ENCODE data around the gene C11orf16. TPM values are rescaled to one million over a fixed set of nuclear protein-coding genes. Genes with fewer than 3 reads are reported as not detected.

Gene C11orf16
- total RNA-seq, 1 donor from 2014 or later: not detected

DNA sequence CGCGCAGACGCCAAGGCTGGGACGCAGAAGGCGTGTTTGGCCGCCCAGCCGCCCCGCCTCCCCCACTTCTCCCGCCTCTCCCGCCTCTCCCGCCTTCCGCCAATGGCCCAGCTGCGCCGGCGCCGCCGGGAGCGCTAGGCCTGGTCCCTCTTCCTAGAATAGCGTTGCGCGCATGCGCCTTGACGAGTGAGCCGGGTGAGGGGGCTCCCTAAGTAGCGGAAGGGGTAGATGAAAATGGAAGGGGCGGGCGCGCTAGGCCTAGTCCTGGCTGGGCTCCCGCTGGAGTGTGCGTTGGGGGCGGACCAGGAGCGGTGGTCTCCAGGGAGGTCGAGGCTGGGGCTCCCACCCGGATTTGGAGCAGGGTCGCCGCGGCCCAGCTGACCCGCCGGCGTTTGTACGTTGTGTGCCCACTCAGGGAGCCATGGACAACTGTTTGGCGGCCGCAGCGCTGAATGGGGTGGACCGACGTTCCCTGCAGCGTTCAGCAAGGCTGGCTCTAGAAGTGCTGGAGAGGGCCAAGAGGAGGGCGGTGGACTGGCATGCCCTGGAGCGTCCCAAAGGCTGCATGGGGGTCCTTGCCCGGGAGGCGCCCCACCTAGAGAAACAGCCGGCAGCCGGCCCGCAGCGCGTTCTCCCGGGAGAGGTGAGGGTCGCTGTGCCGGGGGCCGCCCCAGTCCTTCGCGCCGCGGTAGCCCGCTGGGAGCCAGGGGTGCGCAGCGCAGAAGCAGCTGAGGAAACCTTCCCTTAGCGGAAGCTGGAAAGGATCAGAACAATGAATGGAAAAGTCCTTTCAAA lies 21.5 kb downstream of the C11orf16 start, which contains the start of gene AKIP1:
Gene AKIP1, plus strand, starts transcription at position 161 of the 795 bp plus-strand sequence. Its CDS starts 261 bp downstream, at position 422.
- Histone ChIP-seq H3K4me1 (peaks cover 47% of the 10 kb centered on the region), H3K27me3 (ENCODE audit: low read depth) (no peaks in the 10 kb centered on the region), H3K9me3 (replicated peaks) (no peaks in the 10 kb centered on the region), H3K4me3 (peak within 1 kb of the TSS; percentile 91), H3K36me3 (peaks cover 6% of the 10 kb centered on the region), H3K27ac (replicated peaks) (peak within 1 kb of the TSS; percentile 97)
- TF ChIP-seq, protein P1, sequence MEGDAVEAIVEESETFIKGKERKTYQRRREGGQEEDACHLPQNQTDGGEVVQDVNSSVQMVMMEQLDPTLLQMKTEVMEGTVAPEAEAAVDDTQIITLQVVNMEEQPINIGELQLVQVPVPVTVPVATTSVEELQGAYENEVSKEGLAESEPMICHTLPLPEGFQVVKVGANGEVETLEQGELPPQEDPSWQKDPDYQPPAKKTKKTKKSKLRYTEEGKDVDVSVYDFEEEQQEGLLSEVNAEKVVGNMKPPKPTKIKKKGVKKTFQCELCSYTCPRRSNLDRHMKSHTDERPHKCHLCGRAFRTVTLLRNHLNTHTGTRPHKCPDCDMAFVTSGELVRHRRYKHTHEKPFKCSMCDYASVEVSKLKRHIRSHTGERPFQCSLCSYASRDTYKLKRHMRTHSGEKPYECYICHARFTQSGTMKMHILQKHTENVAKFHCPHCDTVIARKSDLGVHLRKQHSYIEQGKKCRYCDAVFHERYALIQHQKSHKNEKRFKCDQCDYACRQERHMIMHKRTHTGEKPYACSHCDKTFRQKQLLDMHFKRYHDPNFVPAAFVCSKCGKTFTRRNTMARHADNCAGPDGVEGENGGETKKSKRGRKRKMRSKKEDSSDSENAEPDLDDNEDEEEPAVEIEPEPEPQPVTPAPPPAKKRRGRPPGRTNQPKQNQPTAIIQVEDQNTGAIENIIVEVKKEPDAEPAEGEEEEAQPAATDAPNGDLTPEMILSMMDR (IDR thresholded peaks at IDR 0.05; ENCODE audit: borderline replicate concordance): no peak
- intact Hi-C loops (cut with micrococcal nuclease): no loop called here
- peak; percentile 96 for DNase-seq

DNA sequence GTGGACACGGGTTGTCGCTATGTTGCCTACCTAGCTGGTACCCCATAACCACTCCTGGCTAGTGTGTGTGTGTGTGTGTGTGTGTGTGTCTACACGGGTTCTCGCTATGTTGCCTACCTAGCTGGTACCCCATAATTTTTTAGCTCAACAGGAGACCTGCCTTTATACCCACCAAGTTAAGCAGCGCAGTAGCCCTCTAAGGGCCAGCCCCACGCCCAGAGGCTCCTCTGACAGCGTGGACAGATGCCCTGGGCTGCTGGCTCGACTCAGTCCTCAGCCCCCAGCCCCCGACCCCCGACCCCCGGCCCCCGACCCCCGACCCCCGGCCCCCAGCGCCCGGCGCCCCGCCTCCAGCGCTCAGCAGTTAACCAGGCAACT lies 22.1 kb downstream of the C11orf16 start:
- intact Hi-C loops (cut with micrococcal nuclease): no loop called here
- H3K27me3 ChIP-seq (ENCODE audit: low read depth): no peaks in the 10 kb centered on the region
- H3K27ac ChIP-seq (replicated peaks): peak overlapping the region; percentile 97
- TF ChIP-seq, protein P1 (IDR thresholded peaks at IDR 0.05; ENCODE audit: borderline replicate concordance): no peak
- H3K4me3 ChIP-seq: peak overlapping the region; percentile 91
- H3K4me1 ChIP-seq: peaks cover 47% of the 10 kb centered on the region
- no peak for DNase-seq
- H3K36me3 ChIP-seq: peaks cover 2% of the 10 kb centered on the region
- no peaks in the 10 kb centered on the region for H3K9me3 ChIP-seq (replicated peaks)

DNA sequence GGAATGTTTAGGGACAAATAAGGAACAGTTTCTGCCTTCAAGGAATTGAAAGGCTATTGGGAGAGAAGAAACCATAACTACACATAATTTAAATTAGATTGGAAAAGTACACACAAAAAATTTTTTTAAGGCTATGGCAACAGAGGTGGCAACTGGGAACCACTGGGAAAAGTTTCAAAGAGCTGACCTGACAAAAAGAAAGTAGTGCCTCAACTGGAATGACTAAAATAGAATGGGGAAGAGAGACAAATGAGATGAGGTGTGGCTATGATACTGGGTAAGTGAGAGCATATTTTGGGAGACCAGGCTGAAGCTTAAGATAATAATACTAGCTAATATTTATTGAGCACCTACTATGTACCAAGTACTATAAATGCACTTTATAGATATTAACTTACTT lies 24.6 kb downstream of the C11orf16 start:
- intact Hi-C loops (cut with micrococcal nuclease): no loop called here
- H3K4me3 ChIP-seq: no peak overlapping the region

DNA sequence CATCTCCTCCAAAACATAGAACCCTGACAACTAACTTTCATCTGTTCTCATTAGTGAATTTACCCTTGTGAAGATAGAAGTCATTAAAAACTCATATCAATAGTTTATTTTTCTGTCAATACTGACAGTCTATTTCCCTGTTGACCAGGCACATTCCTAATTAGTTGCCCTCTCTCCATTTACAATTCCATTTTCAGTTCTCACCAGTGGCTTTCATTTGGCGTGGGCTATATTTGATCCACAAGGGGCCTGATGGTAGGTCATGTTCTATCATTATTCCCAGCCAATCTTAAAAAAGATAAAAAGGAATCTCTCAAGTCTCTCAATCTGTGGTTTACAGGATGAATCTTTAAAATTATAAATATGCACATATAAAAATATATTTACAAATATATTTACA lies 25.6 kb downstream of the C11orf16 start:
- no peak for DNase-seq
- intact Hi-C loops (cut with micrococcal nuclease): no loop called here
- H3K27ac ChIP-seq (replicated peaks): no peak overlapping the region

More for the DNA sequence above, 24.6 kb downstream of the C11orf16 start:
- Histone ChIP-seq H3K36me3 (no peaks in the 10 kb centered on the region), H3K4me1 (peaks cover 28% of the 10 kb centered on the region), H3K9me3 (replicated peaks) (no peaks in the 10 kb centered on the region), H3K27me3 (ENCODE audit: low read depth) (no peaks in the 10 kb centered on the region), H3K27ac (replicated peaks) (no peak overlapping the region)
- TF ChIP-seq, protein P1 (IDR thresholded peaks at IDR 0.05; ENCODE audit: borderline replicate concordance): no peak
- DNase-seq: no peak

DNA sequence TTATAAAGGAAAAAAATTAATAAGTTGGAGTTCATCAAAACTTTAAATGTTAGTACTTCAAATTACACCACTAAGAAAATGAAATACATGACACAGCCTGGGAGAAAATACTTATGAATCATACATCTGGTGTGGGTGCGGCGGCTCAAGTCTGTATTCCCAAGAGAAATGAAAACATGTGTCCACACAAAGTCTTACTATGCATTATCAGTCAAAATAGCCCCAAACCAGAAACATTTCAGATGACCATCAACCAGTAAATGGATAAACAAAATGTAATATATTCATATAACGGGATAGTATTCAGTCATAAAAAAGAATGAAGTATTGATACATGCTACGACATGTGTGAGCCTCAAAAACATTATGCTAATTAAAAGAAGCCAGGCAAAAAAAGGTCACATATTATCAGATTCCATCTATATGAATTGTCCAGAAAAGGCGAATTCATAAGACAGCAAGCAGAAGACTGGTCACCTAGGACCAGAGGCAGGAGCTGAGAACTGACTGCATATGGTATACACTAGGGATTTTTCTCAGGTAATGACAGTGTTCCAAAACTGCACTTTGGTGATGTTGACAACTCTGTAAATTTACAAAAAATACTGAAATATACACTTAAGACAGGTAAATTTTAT lies 27.1 kb downstream of the C11orf16 start:
- H3K27ac ChIP-seq (replicated peaks): peak overlapping the region; percentile 33
- intact Hi-C loops (cut with micrococcal nuclease): no loop called here
- TF ChIP-seq, protein P1 (IDR thresholded peaks at IDR 0.05; ENCODE audit: borderline replicate concordance): no peak
- peaks cover 8% of the 10 kb centered on the region for H3K9me3 ChIP-seq (replicated peaks)
- no peak for DNase-seq
- no peaks in the 10 kb centered on the region for H3K27me3 ChIP-seq (ENCODE audit: low read depth)
- peaks cover 9% of the 10 kb centered on the region for H3K4me1 ChIP-seq
- no peaks in the 10 kb centered on the region for H3K36me3 ChIP-seq
- H3K4me3 ChIP-seq: no peak overlapping the region

More for the DNA sequence above, 25.6 kb downstream of the C11orf16 start:
- peaks cover 20% of the 10 kb centered on the region for H3K4me1 ChIP-seq
- H3K4me3 ChIP-seq: peak overlapping the region; percentile 1
- TF ChIP-seq, protein P1 (IDR thresholded peaks at IDR 0.05; ENCODE audit: borderline replicate concordance): no peak
- H3K36me3 ChIP-seq: no peaks in the 10 kb centered on the region
- H3K9me3 ChIP-seq (replicated peaks): peaks cover 5% of the 10 kb centered on the region
- no peaks in the 10 kb centered on the region for H3K27me3 ChIP-seq (ENCODE audit: low read depth)
